ENCODE data around the gene ARHGEF12. TPM values are rescaled to one million over a fixed set of nuclear protein-coding genes. Genes with fewer than 3 reads are reported as not detected.

The ARHGEF12 gene
- total RNA-seq, 4 donors from 2014 or later, result 99.7 to 135 (median 112) TPM

DNA sequence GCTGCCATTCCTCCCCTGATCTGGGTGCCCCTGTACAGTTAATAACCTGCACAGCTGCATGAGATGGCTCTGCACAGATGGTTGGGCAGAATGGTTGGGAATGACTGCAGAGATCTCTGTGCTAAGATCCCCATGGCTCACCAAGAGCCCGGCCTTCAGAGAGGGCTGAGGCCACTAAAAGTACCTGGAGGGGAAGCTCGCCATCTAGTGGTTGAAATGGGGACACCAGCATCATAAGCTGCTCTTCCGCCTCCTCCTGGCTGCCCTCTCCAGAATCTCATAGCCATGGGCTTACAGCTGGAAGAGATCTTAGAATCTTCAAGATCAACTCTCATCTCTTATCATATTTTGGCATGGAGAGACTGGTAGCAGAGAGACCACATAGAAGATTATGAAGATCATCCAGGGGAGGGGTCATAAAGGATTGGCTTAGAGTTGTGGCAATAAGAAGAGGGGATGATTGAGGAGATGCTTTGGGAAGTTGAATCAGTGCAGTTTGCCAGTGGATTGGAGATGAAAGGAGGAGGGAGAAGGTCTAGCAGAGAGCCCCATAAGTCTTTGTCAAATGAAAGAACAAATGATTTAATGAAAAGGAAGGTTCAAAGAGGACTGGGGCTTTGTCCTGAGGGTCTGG, 33.1 kb upstream of the ARHGEF12 start:
- Histone ChIP-seq H3K36me3 (no peaks in the 10 kb centered on the region), H3K4me3 (no peak overlapping the region), H3K27me3 (peaks cover 29% of the 10 kb centered on the region), H3K27ac (no peak overlapping the region), H3K4me1 (peaks cover 0 to 9% (median 0%) of the 10 kb centered on the region in 3 donors), H3K9me3 (no peaks in the 10 kb centered on the region)
- WGBS, 2 donors (ENCODE audit: low coverage in 1 of 2), result 40% methylated on average over 1 of the region's 3 CpGs; no CpG with 5 or more reads in 1 of the 2 donors
- TF ChIP-seq, protein P1, sequence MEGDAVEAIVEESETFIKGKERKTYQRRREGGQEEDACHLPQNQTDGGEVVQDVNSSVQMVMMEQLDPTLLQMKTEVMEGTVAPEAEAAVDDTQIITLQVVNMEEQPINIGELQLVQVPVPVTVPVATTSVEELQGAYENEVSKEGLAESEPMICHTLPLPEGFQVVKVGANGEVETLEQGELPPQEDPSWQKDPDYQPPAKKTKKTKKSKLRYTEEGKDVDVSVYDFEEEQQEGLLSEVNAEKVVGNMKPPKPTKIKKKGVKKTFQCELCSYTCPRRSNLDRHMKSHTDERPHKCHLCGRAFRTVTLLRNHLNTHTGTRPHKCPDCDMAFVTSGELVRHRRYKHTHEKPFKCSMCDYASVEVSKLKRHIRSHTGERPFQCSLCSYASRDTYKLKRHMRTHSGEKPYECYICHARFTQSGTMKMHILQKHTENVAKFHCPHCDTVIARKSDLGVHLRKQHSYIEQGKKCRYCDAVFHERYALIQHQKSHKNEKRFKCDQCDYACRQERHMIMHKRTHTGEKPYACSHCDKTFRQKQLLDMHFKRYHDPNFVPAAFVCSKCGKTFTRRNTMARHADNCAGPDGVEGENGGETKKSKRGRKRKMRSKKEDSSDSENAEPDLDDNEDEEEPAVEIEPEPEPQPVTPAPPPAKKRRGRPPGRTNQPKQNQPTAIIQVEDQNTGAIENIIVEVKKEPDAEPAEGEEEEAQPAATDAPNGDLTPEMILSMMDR (IDR thresholded peaks at IDR 0.05), result peak; percentile 72 to 90 (median 80)
- TF ChIP-seq POLR2AphosphoS5 (IDR thresholded peaks at IDR 0.05), result no peak
- peak; percentile 78 for ATAC-seq

DNA sequence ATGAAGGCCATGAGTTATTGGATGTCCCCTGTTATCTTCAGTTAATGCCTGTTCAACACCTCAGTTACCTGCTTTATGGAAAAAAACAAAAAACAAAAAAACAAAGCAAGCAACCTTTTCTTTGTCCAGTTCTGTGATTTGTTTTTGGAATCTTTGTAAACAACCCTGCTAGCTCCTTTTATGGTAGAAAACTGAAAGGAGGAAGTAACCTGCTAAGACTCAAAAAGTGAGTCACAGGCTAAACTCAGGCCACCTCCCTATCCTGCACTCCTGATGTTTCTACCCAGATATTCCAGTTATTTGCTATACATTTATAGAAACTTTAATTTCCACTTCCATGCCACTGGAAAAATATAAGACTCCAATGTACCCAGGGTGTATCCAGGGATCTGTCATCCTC, 31.7 kb upstream of the ARHGEF12 start:
- Histone ChIP-seq H3K27me3 (peaks cover 24% of the 10 kb centered on the region), H3K4me1 (peaks cover 0 to 9% (median 0%) of the 10 kb centered on the region in 3 donors), H3K9me3 (no peaks in the 10 kb centered on the region), H3K4me3 (no peak overlapping the region), H3K36me3 (no peaks in the 10 kb centered on the region), H3K27ac (no peak overlapping the region)
- TF ChIP-seq, protein P1 (IDR thresholded peaks at IDR 0.05), result no peak
- no peak for TF ChIP-seq POLR2AphosphoS5 (IDR thresholded peaks at IDR 0.05)
- TF ChIP-seq POLR2A (IDR thresholded peaks at IDR 0.05), result no peak
- TF ChIP-seq EP300 (IDR thresholded peaks at IDR 0.05), result no peak
- no peak for ATAC-seq

DNA sequence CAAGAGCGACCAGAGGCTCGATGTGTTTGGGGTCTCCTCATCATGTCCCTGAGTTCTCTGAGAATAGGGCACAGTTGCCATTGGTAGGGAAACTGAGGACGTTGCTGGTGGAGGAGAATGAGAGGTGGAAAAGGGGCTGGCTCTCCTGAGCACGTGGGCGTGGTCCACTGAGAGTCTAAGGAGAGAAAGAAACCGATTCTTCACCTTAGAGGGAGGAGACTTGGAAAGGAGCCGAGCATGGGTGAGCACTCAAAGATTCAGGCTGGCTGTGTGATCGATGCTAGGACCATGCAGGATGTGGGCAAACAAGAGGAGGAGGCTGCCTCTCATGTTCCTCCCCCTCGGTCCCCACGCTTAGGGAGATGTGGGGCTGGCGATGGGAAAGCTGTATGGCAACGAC, 30.9 kb upstream of the ARHGEF12 start:
- Histone ChIP-seq H3K4me1 (peaks cover 0 to 1% (median 0%) of the 10 kb centered on the region in 3 donors), H3K9me3 (no peaks in the 10 kb centered on the region), H3K36me3 (no peaks in the 10 kb centered on the region), H3K4me3 (no peak overlapping the region), H3K27me3 (peaks cover 24% of the 10 kb centered on the region), H3K27ac (no peak overlapping the region)
- no peak for TF ChIP-seq EP300 (IDR thresholded peaks at IDR 0.05)
- TF ChIP-seq POLR2AphosphoS5 (IDR thresholded peaks at IDR 0.05), result no peak
- TF ChIP-seq POLR2A (IDR thresholded peaks at IDR 0.05), result no peak
- TF ChIP-seq, protein P1 (IDR thresholded peaks at IDR 0.05), result no peak
- 78 to 80% methylated on average over 8 of the region's 12 CpGs for WGBS, 2 donors (ENCODE audit: low coverage in 1 of 2)
- ATAC-seq, result no peak

DNA sequence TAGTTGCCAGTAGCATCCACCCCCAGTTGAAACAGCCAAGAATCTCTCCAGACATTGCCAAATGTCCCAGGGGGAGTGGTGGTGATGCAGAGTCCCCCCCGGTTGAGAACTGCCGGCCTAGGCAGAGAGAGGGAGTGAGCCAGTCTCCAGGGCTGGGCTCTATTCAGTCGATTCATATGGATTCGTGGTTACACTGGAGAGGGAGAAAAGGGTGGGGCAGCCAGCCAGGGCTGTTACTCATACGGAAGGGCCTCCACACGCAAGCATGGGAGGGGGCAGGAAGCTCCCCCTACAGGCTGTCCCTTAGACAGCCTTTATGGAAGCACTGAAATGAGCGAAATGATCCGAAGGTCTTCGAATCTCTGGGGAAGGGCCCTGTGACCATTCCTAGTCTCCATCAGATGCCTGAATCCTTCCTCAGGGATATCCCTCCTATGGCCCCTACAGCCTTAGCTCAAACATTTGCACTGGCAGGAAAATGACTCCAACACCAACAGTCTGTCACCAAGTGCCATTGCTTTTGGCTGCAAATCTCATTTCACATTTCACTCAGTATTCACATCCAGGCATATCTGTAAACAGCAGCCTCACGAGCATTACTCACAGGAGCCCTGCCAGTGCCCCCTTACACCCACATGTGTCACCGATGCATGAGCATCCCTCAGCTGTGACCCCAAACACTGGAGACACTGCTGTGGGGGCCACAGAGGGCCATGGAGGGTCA, 29.5 kb upstream of the ARHGEF12 start:
- Histone ChIP-seq H3K9me3 (no peaks in the 10 kb centered on the region), H3K4me1 (no peaks in the 10 kb centered on the region), H3K36me3 (no peaks in the 10 kb centered on the region), H3K27ac (no peak overlapping the region), H3K27me3 (peaks cover 24% of the 10 kb centered on the region), H3K4me3 (no peak overlapping the region)
- no peak for TF ChIP-seq EP300 (IDR thresholded peaks at IDR 0.05)
- TF ChIP-seq POLR2A (IDR thresholded peaks at IDR 0.05), result no peak
- TF ChIP-seq, protein P1 (IDR thresholded peaks at IDR 0.05), result no peak
- no peak for TF ChIP-seq POLR2AphosphoS5 (IDR thresholded peaks at IDR 0.05)
- WGBS, 2 donors (ENCODE audit: low coverage in 1 of 2), result 90% methylated on average over 2 of the region's 11 CpGs; no CpG with 5 or more reads in 1 of the 2 donors
- ATAC-seq, result no peak

DNA sequence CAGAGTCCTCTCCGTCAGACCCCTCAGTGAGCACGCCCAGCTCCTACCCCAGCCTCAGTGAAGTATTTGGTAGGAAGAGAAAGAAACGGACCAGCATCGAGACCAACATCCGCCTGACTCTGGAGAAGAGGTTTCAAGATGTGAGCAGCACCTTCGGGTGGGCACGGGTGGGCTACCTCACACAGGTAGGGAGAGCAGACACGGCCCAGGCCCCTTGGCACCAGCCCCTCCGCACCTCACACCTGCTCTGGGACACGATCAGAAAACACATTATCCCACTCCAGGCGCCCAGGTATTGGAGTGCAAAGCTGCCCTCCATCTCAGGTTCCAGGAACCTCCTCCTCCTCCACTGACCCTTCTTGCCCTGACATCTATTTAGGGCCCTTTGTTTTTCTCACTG, 28.7 kb upstream of the ARHGEF12 start:
- ATAC-seq, result no peak
- WGBS, 2 donors (ENCODE audit: low coverage in 1 of 2), result 75 to 83% methylated on average over 3 to 4 of the region's 11 CpGs

More for the DNA sequence above, 28.7 kb upstream of the ARHGEF12 start:
- Histone ChIP-seq H3K9me3 (no peaks in the 10 kb centered on the region), H3K27me3 (peaks cover 24% of the 10 kb centered on the region), H3K4me1 (no peaks in the 10 kb centered on the region), H3K36me3 (no peaks in the 10 kb centered on the region), H3K4me3 (no peak overlapping the region), H3K27ac (no peak overlapping the region)
- TF ChIP-seq EP300 (IDR thresholded peaks at IDR 0.05) (no peak), POLR2A (IDR thresholded peaks at IDR 0.05) (no peak)
